SK-N-SH (cell line): ENCODE data around the gene NT5DC3.

Experiments
- EP300 ChIP-seq, 2 experiments: IDR thresholded peaks; 2 replicates each; pipeline versions ENCODE4 v1.4.0 to v1.6.1; 2012; ENCODE audit warnings: borderline replicate concordance in 1 of 2, low read depth in 1 of 2, low read length in 1 of 2
- JUND ChIP-seq: IDR thresholded peaks from 2 replicates; pipeline ENCODE4 v1.4.0; 2012
- POLR2AphosphoS5 ChIP-seq: IDR thresholded peaks from 2 replicates; pipeline ENCODE4 v1.6.1; 2012; ENCODE audit warnings: low read depth, low read length
- TF ChIP-seq, protein P1 (sequence below): IDR thresholded peaks from 2 replicates; pipeline ENCODE4 v1.4.0; 2012; ENCODE audit warnings: low read depth, borderline replicate concordance

DNA sequence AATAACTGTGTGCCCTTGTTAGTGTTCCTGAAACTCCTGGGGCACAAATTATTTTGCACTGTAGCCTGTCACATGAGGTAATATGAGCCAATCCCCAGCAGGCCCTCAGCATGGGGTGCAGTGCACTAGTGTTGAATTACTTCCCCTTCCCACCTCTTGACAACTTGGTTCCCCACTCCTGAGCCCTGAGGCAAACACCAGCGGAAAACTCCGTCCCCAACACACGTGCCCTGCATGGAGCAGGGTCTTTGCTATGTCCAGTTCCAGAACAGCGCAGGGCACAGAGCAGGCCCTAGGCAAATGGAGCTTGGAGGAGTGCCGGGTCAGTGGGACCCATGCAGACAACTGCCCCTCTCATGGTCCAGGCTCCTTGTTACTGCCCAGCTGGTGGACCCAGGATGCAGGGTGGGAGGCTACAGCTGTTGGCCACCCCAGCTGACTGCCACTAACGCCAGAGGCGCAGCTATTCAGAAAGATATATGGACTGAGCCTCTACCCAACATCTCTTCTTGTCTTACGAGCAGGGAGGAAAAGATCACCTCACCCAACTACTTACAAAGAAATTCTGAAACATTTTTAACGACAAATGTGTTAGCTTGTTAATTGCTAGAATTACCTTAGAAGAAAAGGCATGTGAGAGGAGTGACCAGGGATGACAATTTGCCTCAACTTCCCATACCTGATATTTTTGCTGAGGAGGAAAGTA lies 71.6 kb downstream of the NT5DC3 start:
- TF ChIP-seq POLR2AphosphoS5 (no peak), JUND (no peak), EP300 (IDR thresholded peaks at IDR 0.05; ENCODE audit: borderline replicate concordance in 1 of 2, low read depth in 1 of 2, low read length in 1 of 2) (no peak)
- TF ChIP-seq, protein P1, sequence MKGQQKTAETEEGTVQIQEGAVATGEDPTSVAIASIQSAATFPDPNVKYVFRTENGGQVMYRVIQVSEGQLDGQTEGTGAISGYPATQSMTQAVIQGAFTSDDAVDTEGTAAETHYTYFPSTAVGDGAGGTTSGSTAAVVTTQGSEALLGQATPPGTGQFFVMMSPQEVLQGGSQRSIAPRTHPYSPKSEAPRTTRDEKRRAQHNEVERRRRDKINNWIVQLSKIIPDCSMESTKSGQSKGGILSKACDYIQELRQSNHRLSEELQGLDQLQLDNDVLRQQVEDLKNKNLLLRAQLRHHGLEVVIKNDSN: no peak
